HG03196 (cell line): ENCODE measurements around the gene ZBTB16.
"Not testable (repeated sequence)": the region's sequence is repeated elsewhere in the genome, so short reads cannot be mapped to it uniquely, and the experiment has no call there.

ENCODE experiments used
- ATAC-seq: cut with Tn5 transposase; IDR thresholded peaks from one replicate; pipeline ENCODE4 v1.9.1; 2021; ENCODE audit not compliant: unreplicated experiment

ZBTB16 gene

DNA sequence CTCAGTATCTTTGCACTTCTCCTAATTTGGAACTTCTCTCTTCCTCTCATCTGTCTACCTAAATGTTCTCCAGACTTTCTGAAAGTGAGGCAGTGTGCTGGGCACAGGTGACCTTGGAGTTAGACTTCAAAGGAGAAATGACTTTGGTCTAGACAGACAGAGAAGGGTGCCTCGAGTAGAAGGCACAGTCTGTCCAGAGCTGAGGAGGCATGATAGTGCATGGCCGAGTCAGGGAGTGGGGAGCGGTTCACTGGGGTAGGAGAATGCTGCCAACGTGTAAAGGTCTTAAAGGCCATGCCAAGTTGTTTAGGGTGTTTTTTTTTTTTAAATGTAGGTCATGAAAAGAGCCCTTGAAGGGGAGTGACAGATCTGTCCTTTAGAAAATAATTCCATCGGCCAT, 17.3 kb upstream of the ZBTB16 start:
- no peak for ATAC-seq

DNA sequence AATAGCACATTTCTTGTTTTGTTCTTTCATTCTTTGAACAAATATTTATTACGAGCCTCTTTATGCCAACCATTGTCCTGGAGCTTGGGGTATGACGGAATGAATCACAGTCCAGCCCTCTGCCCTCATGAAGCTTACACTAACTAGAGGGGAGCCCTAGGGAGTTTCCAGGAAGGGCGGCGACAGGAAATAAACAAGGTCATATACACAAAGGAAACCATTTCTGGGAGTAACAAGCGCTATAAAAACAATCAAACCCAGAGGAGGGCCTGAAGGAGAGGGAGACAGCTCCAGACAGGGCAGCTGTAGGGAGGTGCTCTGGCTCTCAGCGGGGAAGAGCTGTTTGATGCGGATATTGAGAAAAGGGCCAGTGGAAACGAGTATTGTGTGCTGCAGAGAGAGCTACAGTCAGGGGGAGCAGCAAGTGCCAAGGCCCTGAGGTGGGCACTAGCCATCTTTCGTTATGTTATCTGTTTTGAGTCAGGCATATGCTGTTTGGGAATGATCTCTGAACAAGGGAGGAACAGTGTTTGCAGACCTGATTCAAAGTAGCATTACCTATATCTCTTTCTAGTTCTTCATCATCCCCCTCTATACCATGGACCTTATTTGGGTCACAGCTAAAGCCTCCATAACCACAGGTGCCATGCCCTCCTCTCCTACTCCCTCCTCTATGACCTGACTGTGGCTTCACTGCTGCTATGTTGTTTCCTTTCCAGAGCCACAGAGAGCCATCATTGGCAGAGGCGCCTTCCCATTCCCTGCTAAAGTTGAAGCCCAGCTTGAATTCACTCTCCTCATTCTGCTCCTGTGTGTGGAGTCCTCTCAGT, 15.3 kb upstream of the ZBTB16 start:
- ATAC-seq, result no peak

DNA sequence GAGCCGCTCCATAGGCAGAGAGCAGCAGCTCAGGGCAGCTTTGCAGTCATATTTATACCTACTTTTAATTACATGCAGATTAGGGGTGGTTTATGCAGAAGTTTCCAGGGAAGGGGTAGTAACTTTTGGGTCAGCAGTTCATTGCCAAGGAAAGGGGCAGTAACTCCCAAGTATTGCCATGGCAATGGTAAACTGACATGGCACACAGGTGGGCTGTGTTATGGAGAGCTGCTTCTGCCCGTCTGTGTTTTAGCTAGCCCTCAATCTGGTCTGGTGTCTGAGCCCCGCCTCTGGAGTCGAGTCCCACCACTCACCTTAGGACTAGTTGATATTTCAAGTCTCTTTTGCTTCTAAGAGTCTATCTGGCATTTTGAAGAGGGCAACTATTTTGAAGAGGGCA, 12.2 kb upstream of the ZBTB16 start:
- no peak for ATAC-seq

DNA sequence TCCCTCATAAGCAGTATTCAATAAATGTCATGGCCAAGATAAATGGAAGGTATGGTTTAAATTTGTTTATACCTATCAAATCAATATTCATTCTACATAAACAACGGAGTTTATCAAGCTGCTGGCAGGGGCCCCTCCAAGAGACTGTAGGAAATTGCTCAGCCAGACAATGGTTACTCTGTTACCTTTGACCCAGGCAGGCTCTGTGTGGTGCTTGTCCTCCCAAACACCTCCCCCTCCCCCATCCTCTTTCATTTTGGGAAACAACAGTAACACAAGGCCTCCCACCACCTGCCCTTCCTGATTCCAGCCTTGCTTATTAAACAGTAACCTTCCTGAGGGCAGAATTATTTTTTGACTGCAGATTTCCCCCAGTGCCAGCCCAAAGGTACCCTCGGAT, 10.5 kb upstream of the ZBTB16 start:
- no peak for ATAC-seq

DNA sequence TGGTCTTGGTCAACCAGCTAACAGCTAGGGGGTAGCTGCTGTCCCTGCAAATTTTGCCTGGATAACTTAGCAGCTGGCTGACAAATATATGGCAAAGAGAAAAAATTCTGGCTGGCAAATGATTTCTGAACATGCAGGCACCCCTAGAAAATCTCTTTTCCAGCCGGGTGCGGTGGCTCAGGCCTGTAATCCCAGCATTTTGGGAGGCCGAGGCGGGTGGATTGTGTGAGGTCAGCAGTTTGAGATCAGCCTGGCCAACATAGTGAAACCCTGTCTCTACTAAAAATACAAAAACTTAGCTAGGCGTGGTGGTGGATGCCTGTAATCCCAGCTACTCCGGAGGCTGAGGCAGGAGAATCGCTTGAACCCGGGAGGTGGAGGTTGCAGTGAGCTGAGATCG, 9.7 kb upstream of the ZBTB16 start:
- not testable (repeated sequence) for ATAC-seq

DNA sequence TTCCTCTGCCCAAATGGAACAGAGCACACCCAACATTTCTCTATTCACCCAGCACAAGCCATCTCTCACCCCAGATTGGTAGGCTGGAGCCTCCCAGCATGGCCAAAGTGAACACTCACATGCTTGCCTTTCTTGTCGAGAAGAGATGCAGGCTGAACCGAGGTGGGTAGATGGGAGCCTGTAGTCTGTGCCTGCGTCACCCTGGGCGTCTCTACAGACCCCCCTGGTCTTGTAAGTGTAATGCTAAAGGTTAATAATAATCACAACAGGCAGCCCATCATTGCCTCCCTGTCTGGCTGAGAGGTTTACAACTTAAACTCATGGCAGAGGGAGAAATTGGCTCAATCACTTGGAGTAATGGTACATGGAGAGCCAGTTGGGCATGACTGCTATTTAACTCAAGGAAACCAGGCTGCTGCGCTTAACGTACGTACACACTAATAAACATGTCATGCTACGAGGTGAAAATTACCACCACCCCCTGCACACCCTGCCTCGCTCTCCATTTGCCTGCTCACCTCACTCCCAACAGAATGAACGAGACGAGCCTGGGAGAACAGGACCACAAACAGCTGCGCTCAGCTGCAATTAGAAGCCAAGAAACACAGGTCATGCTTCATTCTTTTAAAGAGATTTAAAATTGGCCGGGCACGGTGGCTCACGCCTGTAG, 9.1 kb upstream of the ZBTB16 start:
- ATAC-seq, result no peak

DNA sequence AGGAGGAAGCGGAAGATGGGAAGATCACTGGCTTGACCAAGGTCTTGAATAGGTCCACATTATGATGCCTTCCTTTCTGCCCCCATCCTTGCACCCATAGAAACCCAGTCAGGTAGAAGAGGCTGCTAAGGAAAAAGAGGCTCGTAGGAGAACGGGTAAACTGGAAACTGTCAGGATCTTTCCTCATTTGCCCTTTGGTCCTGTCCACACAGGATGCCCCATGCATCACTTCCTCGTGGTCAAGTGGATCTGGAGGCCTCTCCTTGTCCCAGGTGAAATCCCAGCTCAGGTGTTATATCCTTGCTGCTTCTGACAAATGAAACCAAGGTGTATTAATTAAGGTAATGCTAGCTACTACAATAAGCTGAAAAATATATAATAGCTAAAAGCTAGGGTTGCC, 8.0 kb upstream of the ZBTB16 start:
- no peak for ATAC-seq

DNA sequence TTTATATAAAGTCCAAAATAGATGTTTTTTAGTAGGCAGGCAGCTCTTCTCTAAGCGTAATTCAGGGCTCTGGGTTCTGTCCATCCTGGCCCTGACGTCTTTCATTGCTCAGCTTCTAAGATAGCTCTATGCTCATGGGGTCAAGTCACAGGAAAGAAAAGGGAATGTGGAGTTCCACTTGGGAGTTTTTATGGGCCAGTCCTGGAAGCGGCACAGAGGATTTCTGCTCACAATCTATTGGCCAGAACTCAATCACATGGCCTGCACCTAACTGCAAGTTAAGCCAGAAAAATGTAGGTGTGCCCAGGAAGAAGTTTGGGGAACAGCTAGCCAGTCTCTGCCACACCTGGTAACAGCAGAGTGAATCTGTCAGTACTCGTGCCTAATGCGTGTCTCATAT, 7.4 kb upstream of the ZBTB16 start:
- ATAC-seq, result no peak

DNA sequence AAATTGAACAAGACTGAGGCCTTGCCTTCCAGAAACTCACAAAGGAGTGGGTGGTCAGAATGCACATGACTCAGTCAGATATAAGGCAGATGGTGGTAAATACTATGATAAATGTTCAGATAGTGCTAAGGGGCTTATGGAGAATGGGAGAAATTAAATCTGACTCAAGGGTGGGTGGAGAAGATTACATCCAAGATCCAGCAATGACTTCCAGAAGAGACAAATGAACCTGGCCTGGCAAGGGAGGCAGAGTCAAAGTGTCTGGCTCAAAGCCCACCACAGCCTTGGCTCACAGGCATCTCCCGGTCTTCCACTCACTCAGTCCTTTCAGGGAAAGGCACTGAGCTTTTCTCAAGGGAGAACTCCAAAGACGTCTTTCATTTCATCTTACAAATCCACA, 6.1 kb upstream of the ZBTB16 start:
- no peak for ATAC-seq

DNA sequence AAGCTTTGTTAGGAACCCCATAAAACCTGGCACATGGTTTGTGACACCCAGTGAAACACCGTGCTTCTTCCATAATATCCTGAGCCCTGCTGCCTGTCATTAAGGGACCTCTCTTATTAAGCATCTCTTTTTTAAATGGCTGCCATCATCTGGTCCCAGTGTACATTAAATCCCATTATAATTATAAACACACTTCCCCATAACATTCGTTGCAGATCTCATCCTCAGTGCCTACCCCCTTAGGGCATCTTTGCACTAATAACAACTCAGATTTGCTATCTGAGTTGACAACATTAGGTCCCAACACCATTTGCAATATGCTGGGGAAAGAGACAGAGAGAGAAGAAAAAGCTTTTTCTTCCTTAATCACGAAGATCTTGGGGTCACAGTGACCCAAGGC, 4.7 kb upstream of the ZBTB16 start:
- no peak for ATAC-seq

DNA sequence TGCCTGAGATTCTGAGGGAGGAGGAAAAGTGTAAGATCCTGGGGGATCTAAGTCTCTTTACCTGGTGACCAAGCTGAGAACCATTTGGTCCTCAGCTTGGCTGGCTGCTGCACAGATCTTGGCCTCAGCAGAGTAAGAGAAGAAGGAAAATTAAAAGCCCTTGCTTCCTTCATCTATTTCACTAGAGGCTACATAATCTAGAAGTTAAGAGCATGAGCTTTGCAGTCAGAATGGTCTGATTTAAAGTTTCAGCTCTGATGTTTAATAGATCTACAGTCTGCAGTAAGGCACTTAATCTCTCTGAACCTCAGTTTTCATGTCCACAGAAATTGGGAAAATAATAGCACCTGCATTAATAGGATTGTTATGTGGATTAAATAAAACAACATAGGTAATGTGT, 3.1 kb upstream of the ZBTB16 start:
- no peak for ATAC-seq

DNA sequence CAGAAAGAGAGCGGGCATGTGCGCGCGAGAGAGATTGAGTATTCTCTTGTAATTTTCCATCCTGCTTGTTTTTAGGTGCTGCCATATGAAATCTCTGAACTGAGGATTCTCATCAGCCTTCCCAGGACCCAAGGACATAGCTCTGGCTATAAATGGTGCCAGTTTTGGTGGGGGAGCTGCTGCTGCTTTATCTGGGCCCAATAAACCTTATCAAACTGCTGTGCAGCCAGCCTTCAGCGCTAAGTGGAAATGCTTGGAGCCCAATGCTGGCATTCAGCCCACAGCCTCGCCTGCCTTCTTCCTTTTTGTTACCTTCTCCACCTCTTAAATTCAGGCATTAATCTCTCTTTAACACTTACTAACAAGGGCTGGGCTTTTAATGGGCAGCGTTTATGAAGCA, 2.4 kb upstream of the ZBTB16 start:
- ATAC-seq, result no peak

DNA sequence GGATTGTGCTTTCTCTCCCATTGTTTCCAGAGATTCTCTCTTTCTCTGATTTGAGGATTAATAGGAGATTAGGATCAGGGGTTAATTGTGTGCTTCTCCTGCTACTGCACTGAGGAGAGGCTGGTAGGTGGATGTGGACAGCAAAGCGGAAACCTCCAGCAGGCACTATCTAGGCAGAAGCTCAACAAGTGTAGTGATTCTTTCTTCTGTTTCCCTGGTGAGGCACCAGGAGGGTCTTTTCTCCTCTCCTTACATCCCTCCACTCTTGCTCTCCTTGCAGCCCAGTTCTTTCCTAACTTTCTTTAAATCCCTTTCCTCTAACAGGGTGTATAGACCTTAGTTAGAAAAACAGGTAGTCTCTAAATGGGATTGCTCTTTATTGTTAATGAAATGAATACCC, 1.9 kb upstream of the ZBTB16 start:
- no peak for ATAC-seq

DNA sequence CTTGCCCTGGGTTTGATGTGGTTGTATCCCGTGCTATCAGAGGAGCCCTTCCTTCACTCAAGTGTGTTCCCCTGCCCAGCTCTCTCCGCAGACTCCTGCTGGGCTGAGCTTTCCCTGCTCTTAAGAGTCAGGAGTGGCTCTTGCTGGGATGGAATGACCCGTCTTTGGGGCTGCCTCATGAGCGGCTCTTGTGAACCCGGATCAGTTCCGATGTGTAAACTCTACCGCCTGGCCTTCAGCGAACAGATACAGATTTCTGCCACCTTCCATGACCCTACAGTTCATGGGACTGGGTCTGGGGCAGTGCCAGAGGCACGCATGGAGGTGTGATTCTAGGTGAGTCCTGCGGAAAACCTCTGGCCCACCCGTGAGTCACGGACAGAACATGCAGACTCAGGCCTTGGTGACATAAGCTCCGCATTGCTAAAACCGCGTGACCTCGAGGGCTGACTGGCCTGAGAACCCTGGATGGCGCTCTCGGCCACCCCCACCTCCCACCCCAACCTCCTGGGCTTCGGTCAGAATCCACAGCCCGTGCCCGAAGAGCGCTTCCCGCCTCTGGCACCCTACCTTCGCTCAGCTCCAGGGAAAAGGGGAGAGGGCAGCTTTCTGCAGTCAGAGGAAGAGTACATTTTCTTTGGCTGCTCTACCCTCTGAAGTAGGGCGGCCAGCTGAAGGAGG, 1.3 kb upstream of the ZBTB16 start:
- no peak for ATAC-seq

DNA sequence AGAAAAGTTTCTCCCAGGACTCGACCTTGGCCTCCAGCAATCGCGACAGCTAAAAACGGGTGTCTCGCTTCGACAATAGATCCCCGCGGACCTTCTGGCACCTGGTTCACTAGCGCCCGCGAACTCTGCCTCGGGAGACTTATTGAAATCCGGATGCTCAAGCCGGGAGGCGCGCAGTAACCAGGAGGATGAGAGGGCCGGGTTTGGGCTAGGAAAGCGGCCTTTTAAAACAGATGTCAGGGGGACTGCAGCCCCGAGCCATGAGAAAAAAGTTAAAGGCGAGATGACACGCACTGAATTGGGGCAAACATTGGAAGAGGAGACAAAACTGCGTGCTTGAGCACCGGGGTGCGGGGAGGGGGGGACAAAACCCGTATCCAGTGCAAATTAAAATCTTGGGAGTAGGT, 637 bp upstream of the ZBTB16 start:
- ATAC-seq, result no peak

DNA sequence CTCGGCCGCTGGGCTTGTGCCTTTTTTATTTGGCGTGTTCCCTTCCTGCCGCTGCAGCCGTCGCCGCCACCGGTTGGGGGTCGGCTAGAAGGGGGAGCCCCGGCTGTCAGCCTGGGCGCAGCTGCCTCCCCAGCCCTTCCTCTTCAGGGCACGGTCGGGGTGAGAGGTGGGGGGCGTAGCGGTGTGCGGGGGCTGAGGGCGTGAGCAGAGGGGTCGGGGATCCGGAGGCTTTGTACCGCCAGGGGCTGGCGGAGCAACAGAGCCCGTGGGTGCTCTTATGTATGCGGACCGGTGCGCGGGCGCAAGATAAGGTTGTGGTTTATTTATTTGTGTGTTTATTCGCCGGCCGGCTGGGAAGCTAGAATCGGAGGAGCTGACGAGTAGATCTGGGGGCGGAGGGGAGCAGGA, 477 bp downstream of the ZBTB16 start:
- no peak for ATAC-seq

DNA sequence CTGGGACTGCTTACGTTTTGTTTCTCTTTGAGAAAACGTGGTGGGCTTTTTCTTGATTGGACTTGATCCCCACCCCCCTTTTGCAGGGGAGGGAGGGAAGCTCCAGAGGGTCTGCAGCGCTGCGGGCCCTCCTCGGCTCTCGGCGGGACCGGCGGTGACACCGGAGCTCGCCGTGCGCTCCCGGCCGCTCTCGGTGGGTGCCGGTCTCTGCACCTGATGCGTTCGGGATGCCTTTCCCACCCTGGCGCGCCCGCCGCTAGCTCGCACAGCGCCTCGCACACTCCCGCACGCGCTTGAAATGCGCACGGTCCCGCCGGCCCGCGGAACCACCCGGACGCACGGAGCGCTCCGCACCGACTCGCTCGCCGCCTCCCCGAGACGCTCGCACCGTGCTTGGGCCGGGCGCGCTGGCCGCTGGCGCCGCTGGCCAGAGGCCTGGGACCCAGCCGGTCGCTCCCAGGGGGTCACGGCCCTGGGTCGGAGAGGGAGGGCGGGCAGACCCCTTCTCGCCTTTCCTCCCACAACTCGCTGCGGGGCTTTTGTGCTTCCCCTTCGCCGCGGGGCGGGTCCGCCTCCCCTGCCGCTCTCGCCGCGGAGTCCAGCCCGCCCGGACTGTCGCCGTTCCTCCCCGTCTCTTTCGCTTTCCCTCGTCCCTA, 1.0 kb downstream of the ZBTB16 start:
- no peak for ATAC-seq

DNA sequence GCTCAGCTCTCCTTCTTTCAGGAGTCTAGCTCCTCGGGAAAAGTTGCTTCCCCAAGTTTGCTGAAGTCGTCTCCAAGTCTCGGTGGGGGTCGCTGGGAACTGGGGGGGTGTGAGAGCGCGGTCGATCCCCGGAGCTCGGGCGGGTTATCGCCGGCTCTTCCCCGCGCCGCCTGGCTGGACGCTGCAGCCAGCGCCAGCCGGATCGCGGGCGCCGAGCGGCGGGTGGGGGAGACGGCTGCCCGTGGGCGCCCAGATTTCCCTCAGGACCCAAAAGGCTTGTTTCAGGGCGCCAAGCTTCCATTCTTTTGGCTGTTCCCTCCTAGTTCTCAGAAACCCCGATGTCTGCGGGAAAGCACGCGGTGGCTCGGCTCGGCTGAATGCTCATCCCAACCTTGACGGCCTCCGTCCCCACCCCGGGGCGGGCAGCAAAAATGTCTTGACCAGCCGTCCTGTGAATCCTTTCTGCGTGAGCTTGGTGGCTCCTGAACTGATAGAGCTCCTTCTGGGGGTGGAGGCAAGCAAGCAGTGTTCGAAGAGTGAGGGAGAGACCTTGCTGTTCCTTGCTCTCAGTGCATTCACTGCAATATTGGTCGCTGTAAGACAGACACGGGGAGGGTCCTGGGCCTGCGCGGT, 1.7 kb downstream of the ZBTB16 start:
- no peak for ATAC-seq

DNA sequence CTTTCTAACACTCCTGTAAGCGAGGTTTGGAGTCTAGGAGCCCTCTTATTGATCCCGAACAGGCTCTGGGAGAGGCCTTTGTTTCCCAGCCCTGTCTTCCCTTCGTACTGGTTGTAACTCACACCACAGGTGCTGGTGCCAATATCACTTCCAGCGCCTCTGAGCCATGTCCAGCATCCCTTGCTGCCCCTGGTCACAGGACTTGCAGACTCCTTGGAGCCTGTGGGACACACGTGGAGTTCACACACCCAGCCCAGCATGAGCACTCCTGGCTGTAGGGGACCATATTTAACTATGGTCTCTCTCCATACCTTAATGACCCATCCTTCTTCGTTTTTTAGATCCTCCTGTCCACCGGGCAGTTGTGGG, 2.2 kb downstream of the ZBTB16 start:
- no peak for ATAC-seq

DNA sequence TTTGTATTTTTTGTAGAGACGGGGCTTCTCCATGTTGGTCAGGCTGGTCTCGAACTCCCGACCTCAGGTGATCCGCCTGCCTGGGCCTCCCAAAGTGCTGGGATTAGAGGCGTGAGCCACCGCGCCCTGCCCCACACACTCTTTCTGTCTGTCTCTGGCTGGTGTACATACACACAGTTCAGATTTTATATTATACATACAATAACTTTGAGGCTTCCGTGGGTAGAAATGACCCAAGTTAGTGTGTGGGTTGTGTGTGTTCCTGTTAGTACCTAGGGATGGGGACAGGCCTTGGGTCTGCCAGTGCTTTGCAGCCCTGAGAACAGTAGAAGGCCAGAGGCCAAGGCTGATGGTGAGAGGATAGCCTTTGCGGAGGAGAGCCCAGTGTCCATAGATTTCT, 2.8 kb downstream of the ZBTB16 start:
- no peak for ATAC-seq

DNA sequence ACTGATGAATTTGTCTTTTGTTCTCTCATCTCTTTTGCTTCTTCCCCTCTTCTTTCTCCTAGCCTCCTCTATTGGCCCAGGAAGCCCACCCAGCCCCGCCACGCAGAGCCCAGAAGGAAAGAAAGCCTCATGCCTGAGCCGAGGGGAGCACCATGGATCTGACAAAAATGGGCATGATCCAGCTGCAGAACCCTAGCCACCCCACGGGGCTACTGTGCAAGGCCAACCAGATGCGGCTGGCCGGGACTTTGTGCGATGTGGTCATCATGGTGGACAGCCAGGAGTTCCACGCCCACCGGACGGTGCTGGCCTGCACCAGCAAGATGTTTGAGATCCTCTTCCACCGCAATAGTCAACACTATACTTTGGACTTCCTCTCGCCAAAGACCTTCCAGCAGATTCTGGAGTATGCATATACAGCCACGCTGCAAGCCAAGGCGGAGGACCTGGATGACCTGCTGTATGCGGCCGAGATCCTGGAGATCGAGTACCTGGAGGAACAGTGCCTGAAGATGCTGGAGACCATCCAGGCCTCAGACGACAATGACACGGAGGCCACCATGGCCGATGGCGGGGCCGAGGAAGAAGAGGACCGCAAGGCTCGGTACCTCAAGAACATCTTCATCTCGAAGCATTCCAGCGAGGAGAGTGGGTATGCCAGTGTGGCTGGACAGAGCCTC, 3.8 kb downstream of the ZBTB16 start:
- ATAC-seq, result no peak
